ENCODE data around the gene CASZ1. TPM values are rescaled to one million over a fixed set of nuclear protein-coding genes. Genes with fewer than 3 reads are reported as not detected.
A peak's percentile ranks its signal among the peaks of the same experiment; 100 is the strongest.

Gene CASZ1
- polyA plus RNA-seq, 1 experiment = 0.06 TPM

- ChIA-PET POLR2A (no interaction called here), CTCF (interaction anchor here (0.6 kb wide), 1 partner anchor 282 kb away, joined by 3 read pairs; no protein-coding TSS in a partner anchor)
- Histone ChIP-seq H3K4me3 (ENCODE audit: low read depth, low read length) (no peak overlapping the region), H3K27me3 (ENCODE audit: control insufficient read depth, insufficient read depth, low read length) (peaks cover 69% of the 10 kb centered on the region), H3K27ac (ENCODE audit: low read depth, low read length) (no peak overlapping the region), H3K9me3 (ENCODE audit: control insufficient read depth, insufficient read depth, low read length) (no peaks in the 10 kb centered on the region; the same call in 1 of the 2 replicates)
- TF ChIP-seq CTCF (IDR thresholded peaks at IDR 0.05; ENCODE audit: low read depth, low read length) = no peak
- no peak for DNase-seq (ENCODE audit: low read depth, low spot score)
Observed at GRCh38 chr1:10789047-10789791, 7.2 kb downstream of the CASZ1 start.

GRCh38 chr1:10788592-10789006, 7.8 kb downstream of the CASZ1 start:
- Histone ChIP-seq H3K27me3 (ENCODE audit: control insufficient read depth, insufficient read depth, low read length) (peaks cover 70% of the 10 kb centered on the region), H3K9me3 (ENCODE audit: control insufficient read depth, insufficient read depth, low read length) (no peaks in the 10 kb centered on the region; the same call in 1 of the 2 replicates), H3K27ac (ENCODE audit: low read depth, low read length) (no peak overlapping the region), H3K4me3 (ENCODE audit: low read depth, low read length) (no peak overlapping the region)
- peak; percentile 13; the same call in 1 of the 2 replicates for TF ChIP-seq CTCF (IDR thresholded peaks at IDR 0.05; ENCODE audit: low read depth, low read length)
- POLR2A ChIA-PET = no interaction called here
- no peak for DNase-seq (ENCODE audit: low read depth, low spot score)
- CTCF ChIA-PET = interaction anchor here (0.5 to 1.2 kb wide), 3 partner anchors 9 to 281 kb away, joined by 3 read pairs; no protein-coding TSS in a partner anchor

- no peak for TF ChIP-seq CTCF (IDR thresholded peaks at IDR 0.05; ENCODE audit: low read depth, low read length)
- no peak overlapping the region for H3K4me3 ChIP-seq (ENCODE audit: low read depth, low read length)
- peaks cover 72% of the 10 kb centered on the region for H3K27me3 ChIP-seq (ENCODE audit: control insufficient read depth, insufficient read depth, low read length)
- H3K9me3 ChIP-seq (ENCODE audit: control insufficient read depth, insufficient read depth, low read length) = no peaks in the 10 kb centered on the region; the same call in 1 of the 2 replicates
- DNase-seq (ENCODE audit: low read depth, low spot score) = no peak
- ChIA-PET CTCF (no interaction called here), POLR2A (no interaction called here)
- H3K27ac ChIP-seq (ENCODE audit: low read depth, low read length) = no peak overlapping the region
Observed at GRCh38 chr1:10787286-10787685, 9.2 kb downstream of the CASZ1 start.

- ChIA-PET POLR2A (no interaction called here), CTCF (no interaction called here)
- no peak overlapping the region for H3K4me3 ChIP-seq (ENCODE audit: low read depth, low read length)
- TF ChIP-seq CTCF (IDR thresholded peaks at IDR 0.05; ENCODE audit: low read depth, low read length) = no peak
- no peak overlapping the region for H3K27ac ChIP-seq (ENCODE audit: low read depth, low read length)
- H3K27me3 ChIP-seq (ENCODE audit: control insufficient read depth, insufficient read depth, low read length) = peaks cover 80% of the 10 kb centered on the region
- peaks cover 4% of the 10 kb centered on the region; the same call in 1 of the 2 replicates for H3K9me3 ChIP-seq (ENCODE audit: control insufficient read depth, insufficient read depth, low read length)
- no peak for DNase-seq (ENCODE audit: low read depth, low spot score)
Observed at GRCh38 chr1:10785728-10786638, 10.5 kb downstream of the CASZ1 start.
